ENCODE results near the gene OR2D2. TPM values are rescaled to one million over a fixed set of nuclear protein-coding genes. Genes with fewer than 3 reads are reported as not detected.

The OR2D2 gene
- total RNA-seq, 4 donors from 2014 or later: not detected

- no peaks in the 10 kb centered on the region for H3K27me3 ChIP-seq
- no peak for TF ChIP-seq POLR2A (IDR thresholded peaks at IDR 0.05; ENCODE audit: low read depth)
- no peak for TF ChIP-seq POLR2AphosphoS5 (IDR thresholded peaks at IDR 0.05)
- TF ChIP-seq CTCF (IDR thresholded peaks at IDR 0.05): no peak
- no peak for TF ChIP-seq EP300 (IDR thresholded peaks at IDR 0.05)
- 50% methylated on average over 2 of the region's 2 CpGs for WGBS
- H3K27ac ChIP-seq (replicated peaks in 1 of 4): no peak overlapping the region
- no peaks in the 10 kb centered on the region for H3K9me3 ChIP-seq
- no peak overlapping the region for H3K4me3 ChIP-seq
- H3K36me3 ChIP-seq: no peaks in the 10 kb centered on the region
- no peak for DNase-seq (ENCODE audit: extremely low spot score)
- intact Hi-C loops (cut with DNase I): no loop called here
- no peaks in the 10 kb centered on the region for H3K4me1 ChIP-seq
Observed at GRCh38 chr11:6900327-6900999, 8.2 kb upstream of the OR2D2 start.

- no peaks in the 10 kb centered on the region for H3K4me1 ChIP-seq
- H3K4me3 ChIP-seq: no peak overlapping the region
- intact Hi-C loops (cut with DNase I): no loop called here
- TF ChIP-seq POLR2A (IDR thresholded peaks at IDR 0.05; ENCODE audit: low read depth) (no peak), EP300 (IDR thresholded peaks at IDR 0.05) (no peak), CTCF (IDR thresholded peaks at IDR 0.05) (no peak), POLR2AphosphoS5 (IDR thresholded peaks at IDR 0.05) (no peak)
- no peaks in the 10 kb centered on the region for H3K9me3 ChIP-seq
- 70% methylated on average over 1 of the region's 1 CpG for WGBS
- no peak overlapping the region for H3K27ac ChIP-seq (replicated peaks in 1 of 4)
- H3K36me3 ChIP-seq: no peaks in the 10 kb centered on the region
- no peak for DNase-seq (ENCODE audit: extremely low spot score)
- no peaks in the 10 kb centered on the region for H3K27me3 ChIP-seq
Observed at GRCh38 chr11:6898911-6899310, 6.6 kb upstream of the OR2D2 start.

GRCh38 chr11:6895010-6895409 lies 2.7 kb upstream of the OR2D2 start:
- H3K36me3 ChIP-seq: no peaks in the 10 kb centered on the region
- H3K4me3 ChIP-seq: no peak overlapping the region
- TF ChIP-seq CTCF (IDR thresholded peaks at IDR 0.05): no peak
- TF ChIP-seq POLR2AphosphoS5 (IDR thresholded peaks at IDR 0.05): no peak
- no peak for TF ChIP-seq POLR2A (IDR thresholded peaks at IDR 0.05; ENCODE audit: low read depth)
- TF ChIP-seq EP300 (IDR thresholded peaks at IDR 0.05): no peak
- DNase-seq (ENCODE audit: extremely low spot score): no peak
- H3K9me3 ChIP-seq: no peaks in the 10 kb centered on the region
- H3K27me3 ChIP-seq: peaks cover 0 to 5% (median 0%) of the 10 kb centered on the region in 4 donors
- H3K4me1 ChIP-seq: no peaks in the 10 kb centered on the region
- no peak overlapping the region for H3K27ac ChIP-seq (replicated peaks in 1 of 4)
- intact Hi-C loops (cut with DNase I): no loop called here

GRCh38 chr11:6894097-6894496 lies 1.8 kb upstream of the OR2D2 start:
- TF ChIP-seq CTCF (IDR thresholded peaks at IDR 0.05) (no peak), POLR2AphosphoS5 (IDR thresholded peaks at IDR 0.05) (no peak), EP300 (IDR thresholded peaks at IDR 0.05) (no peak), POLR2A (IDR thresholded peaks at IDR 0.05; ENCODE audit: low read depth) (no peak)
- intact Hi-C loops (cut with DNase I): no loop called here

GRCh38 chr11:6889835-6890234 lies 2.5 kb downstream of the OR2D2 start:
- Histone ChIP-seq H3K27me3 (peaks cover 0 to 5% (median 0%) of the 10 kb centered on the region in 4 donors), H3K36me3 (no peaks in the 10 kb centered on the region), H3K27ac (replicated peaks in 1 of 4) (no peak overlapping the region), H3K4me1 (no peaks in the 10 kb centered on the region), H3K9me3 (no peaks in the 10 kb centered on the region), H3K4me3 (no peak overlapping the region)
- no peak for DNase-seq (ENCODE audit: extremely low spot score)
- TF ChIP-seq POLR2A (IDR thresholded peaks at IDR 0.05; ENCODE audit: low read depth): no peak
- TF ChIP-seq EP300 (IDR thresholded peaks at IDR 0.05): no peak
- TF ChIP-seq CTCF (IDR thresholded peaks at IDR 0.05): no peak
- no peak for TF ChIP-seq POLR2AphosphoS5 (IDR thresholded peaks at IDR 0.05)
- intact Hi-C loops (cut with DNase I): no loop called here
- WGBS: 94% methylated on average over 1 of the region's 1 CpG

More at GRCh38 chr11:6894097-6894496, 1.8 kb upstream of the OR2D2 start:
- no peak for DNase-seq (ENCODE audit: extremely low spot score)
- Histone ChIP-seq H3K4me3 (no peak overlapping the region), H3K4me1 (no peaks in the 10 kb centered on the region), H3K36me3 (no peaks in the 10 kb centered on the region), H3K9me3 (no peaks in the 10 kb centered on the region), H3K27me3 (peaks cover 0 to 5% (median 0%) of the 10 kb centered on the region in 4 donors), H3K27ac (replicated peaks in 1 of 4) (no peak overlapping the region)
